Type B pancreatic cell (in vitro differentiated cells): ENCODE results near the gene SNX9. TPM values are rescaled to one million over a fixed set of nuclear protein-coding genes. Genes with fewer than 3 reads are reported as not detected.
"Not testable (repeated sequence)": the region's sequence is repeated elsewhere in the genome, so short reads cannot be mapped to it uniquely, and the experiment has no call there.

ENCODE experiments used
- DNase-seq: peaks from one replicate; pipeline ENCODE4 v3.0.0; 2021; ENCODE audit warnings: mixed read lengths; ENCODE audit not compliant: unreplicated experiment; ENCODE audit errors: extremely low spot score
- H3K27ac Mint-ChIP-seq: 2 replicates; pipeline ENCODE4 v1.8.0; 2021; ENCODE audit warnings: mild to moderate bottlenecking, mixed read lengths
- H3K27me3 Mint-ChIP-seq: 2 replicates; pipeline ENCODE4 v1.8.0; 2021; ENCODE audit warnings: mixed read lengths
- H3K36me3 Mint-ChIP-seq: 2 replicates; pipeline ENCODE4 v1.8.0; 2021; ENCODE audit warnings: mixed read lengths
- H3K4me1 Mint-ChIP-seq: one replicate; pipeline ENCODE4 v1.8.0; 2021; ENCODE audit warnings: mixed read lengths; ENCODE audit not compliant: unreplicated experiment
- H3K4me3 Mint-ChIP-seq: 2 replicates; pipeline ENCODE4 v1.8.0; 2021; ENCODE audit warnings: mild to moderate bottlenecking, mixed read lengths
- H3K9me3 Mint-ChIP-seq: 2 replicates; pipeline ENCODE4 v1.8.0; 2021; ENCODE audit warnings: mixed read lengths
- CTCF ChIP-seq: fragments of 200-600 bp; sonication (generic); conservative IDR thresholded peaks from 2 replicates; pipeline ENCODE4 v1.5.0; 2021; ENCODE audit warnings: antibody characterized with exemption, mild to moderate bottlenecking
- total RNA-seq: library from RNA; stranded (reverse); gene quantifications from 2 replicates; pipeline ENCODE4 v1.2.1, GENCODE V29; 2021; ENCODE audit warnings: low replicate concordance

SNX9 gene
- total RNA-seq, 1 donor from 2014 or later: 23.2 TPM

GRCh38 chr6:157795841-157796240 lies 27.2 kb upstream of the SNX9 start:
- no peak for DNase-seq
- TF ChIP-seq CTCF: no peak
- Mint-ChIP-seq H3K27me3 (no peaks in the 10 kb centered on the region), H3K36me3 (no peaks in the 10 kb centered on the region), H3K4me1 (no peaks in the 10 kb centered on the region), H3K9me3 (no peaks in the 10 kb centered on the region), H3K4me3 (no peak overlapping the region), H3K27ac (no peak overlapping the region)

GRCh38 chr6:157798851-157799250 lies 24.2 kb upstream of the SNX9 start:
- no peaks in the 10 kb centered on the region for H3K27me3 Mint-ChIP-seq
- no peak for TF ChIP-seq CTCF
- H3K27ac Mint-ChIP-seq: no peak overlapping the region
- H3K36me3 Mint-ChIP-seq: no peaks in the 10 kb centered on the region
- no peaks in the 10 kb centered on the region for H3K4me1 Mint-ChIP-seq
- H3K4me3 Mint-ChIP-seq: no peak overlapping the region
- no peak for DNase-seq
- H3K9me3 Mint-ChIP-seq: no peaks in the 10 kb centered on the region

GRCh38 chr6:157799561-157799960 lies 23.5 kb upstream of the SNX9 start:
- H3K36me3 Mint-ChIP-seq, H3K27ac Mint-ChIP-seq, H3K27me3 Mint-ChIP-seq, H3K4me3 Mint-ChIP-seq, H3K9me3 Mint-ChIP-seq, DNase-seq, H3K4me1 Mint-ChIP-seq: not testable (repeated sequence)

GRCh38 chr6:157800420-157801237 lies 22.4 kb upstream of the SNX9 start:
- no peak for TF ChIP-seq CTCF
- Mint-ChIP-seq H3K4me1 (no peaks in the 10 kb centered on the region), H3K9me3 (no peaks in the 10 kb centered on the region), H3K4me3 (no peak overlapping the region), H3K27me3 (no peaks in the 10 kb centered on the region), H3K36me3 (no peaks in the 10 kb centered on the region), H3K27ac (no peak overlapping the region)
- no peak for DNase-seq

- no peak for DNase-seq
- TF ChIP-seq CTCF: no peak
- Mint-ChIP-seq H3K4me3 (no peak overlapping the region), H3K9me3 (peaks cover 2% of the 10 kb centered on the region), H3K27ac (peak overlapping the region; percentile 37), H3K36me3 (no peaks in the 10 kb centered on the region), H3K27me3 (no peaks in the 10 kb centered on the region), H3K4me1 (no peaks in the 10 kb centered on the region)
These were observed 18.4 kb upstream of the SNX9 start for GRCh38 chr6:157804448-157805327.
